ENCODE results near the gene CCSAP. TPM values are rescaled to one million over a fixed set of nuclear protein-coding genes. Genes with fewer than 3 reads are reported as not detected.

Gene CCSAP
- total RNA-seq, 4 donors from 2014 or later: 0.44 to 1.1 (median 0.81) TPM

DNA sequence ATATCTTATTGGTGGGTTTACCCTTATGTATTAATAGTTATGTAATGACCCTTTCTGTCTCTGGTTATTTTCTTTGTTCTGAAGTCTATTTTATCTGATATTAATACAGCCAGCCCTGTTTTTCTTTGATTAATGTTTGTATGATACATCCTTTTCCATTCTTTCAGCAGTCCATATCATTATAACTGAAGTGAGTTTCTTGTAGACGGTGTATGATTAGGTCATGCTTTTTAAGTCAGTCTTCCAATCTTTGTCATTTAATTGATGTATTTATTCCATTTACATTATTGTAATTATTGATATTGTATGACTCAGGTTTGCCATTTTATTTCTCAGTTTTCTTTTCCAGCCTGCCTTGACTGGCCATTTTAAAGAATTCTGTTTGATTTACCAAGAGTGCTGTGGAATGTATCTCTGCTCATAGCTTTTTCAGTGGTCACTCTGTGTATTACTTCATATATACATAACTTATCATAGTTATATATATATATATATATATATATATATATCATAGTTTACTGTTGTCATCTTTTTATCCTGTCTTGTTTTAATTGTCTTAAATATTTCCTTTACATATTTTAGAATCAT is 61.4 kb downstream of the CCSAP start:
- Histone ChIP-seq H3K9me3 (no peaks in the 10 kb centered on the region), H3K36me3 (no peaks in the 10 kb centered on the region), H3K4me1 (peaks cover 16 to 20% of the 10 kb centered on the region in 2 donors), H3K27me3 (no peaks in the 10 kb centered on the region), H3K4me3 (no peak overlapping the region), H3K27ac (no peak overlapping the region)
- ATAC-seq: no peak
- DNase-seq: no peak
- TF ChIP-seq, protein P1, sequence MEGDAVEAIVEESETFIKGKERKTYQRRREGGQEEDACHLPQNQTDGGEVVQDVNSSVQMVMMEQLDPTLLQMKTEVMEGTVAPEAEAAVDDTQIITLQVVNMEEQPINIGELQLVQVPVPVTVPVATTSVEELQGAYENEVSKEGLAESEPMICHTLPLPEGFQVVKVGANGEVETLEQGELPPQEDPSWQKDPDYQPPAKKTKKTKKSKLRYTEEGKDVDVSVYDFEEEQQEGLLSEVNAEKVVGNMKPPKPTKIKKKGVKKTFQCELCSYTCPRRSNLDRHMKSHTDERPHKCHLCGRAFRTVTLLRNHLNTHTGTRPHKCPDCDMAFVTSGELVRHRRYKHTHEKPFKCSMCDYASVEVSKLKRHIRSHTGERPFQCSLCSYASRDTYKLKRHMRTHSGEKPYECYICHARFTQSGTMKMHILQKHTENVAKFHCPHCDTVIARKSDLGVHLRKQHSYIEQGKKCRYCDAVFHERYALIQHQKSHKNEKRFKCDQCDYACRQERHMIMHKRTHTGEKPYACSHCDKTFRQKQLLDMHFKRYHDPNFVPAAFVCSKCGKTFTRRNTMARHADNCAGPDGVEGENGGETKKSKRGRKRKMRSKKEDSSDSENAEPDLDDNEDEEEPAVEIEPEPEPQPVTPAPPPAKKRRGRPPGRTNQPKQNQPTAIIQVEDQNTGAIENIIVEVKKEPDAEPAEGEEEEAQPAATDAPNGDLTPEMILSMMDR (IDR thresholded peaks at IDR 0.05 in 4 of 5, conservative IDR thresholded peaks at IDR 0.05 in 1 of 5): no peak
- TF ChIP-seq POLR2A (IDR thresholded peaks at IDR 0.05): no peak
- in situ Hi-C loops (cut with MboI; ENCODE audit: low sequenced_read_pairs in 4 of 4) (no loop called here), intact Hi-C loops (cut with DNase I; ENCODE audit: low total_unique reads) (no loop called here)

DNA sequence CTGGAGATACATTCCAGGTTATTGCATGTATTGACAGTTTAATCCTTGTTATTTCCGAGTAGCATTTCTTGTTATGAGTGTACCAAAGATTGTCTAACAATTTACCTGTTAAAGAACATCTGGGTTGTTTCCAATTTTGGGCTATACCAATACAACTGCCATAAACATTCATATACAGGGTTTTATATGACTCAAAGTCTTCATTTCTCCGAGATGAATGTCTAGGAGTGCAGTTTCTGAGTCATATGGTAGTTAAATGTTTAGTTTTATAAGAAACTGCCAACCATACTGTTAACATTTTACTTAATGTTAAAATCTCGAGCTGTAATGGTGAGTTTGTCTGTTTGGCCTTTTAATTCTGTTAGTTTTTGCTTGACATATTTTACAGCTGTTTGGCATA is 61.9 kb downstream of the CCSAP start:
- Histone ChIP-seq H3K36me3 (no peaks in the 10 kb centered on the region), H3K27ac (no peak overlapping the region), H3K27me3 (no peaks in the 10 kb centered on the region), H3K9me3 (no peaks in the 10 kb centered on the region), H3K4me1 (peaks cover 16 to 20% of the 10 kb centered on the region in 2 donors), H3K4me3 (no peak overlapping the region)
- ATAC-seq: no peak
- in situ Hi-C loops (cut with MboI; ENCODE audit: low sequenced_read_pairs in 4 of 4) (no loop called here), intact Hi-C loops (cut with DNase I; ENCODE audit: low total_unique reads) (no loop called here)
- no peak for DNase-seq
- no peak for TF ChIP-seq POLR2A (IDR thresholded peaks at IDR 0.05)
- TF ChIP-seq, protein P1 (IDR thresholded peaks at IDR 0.05 in 4 of 5, conservative IDR thresholded peaks at IDR 0.05 in 1 of 5): no peak

DNA sequence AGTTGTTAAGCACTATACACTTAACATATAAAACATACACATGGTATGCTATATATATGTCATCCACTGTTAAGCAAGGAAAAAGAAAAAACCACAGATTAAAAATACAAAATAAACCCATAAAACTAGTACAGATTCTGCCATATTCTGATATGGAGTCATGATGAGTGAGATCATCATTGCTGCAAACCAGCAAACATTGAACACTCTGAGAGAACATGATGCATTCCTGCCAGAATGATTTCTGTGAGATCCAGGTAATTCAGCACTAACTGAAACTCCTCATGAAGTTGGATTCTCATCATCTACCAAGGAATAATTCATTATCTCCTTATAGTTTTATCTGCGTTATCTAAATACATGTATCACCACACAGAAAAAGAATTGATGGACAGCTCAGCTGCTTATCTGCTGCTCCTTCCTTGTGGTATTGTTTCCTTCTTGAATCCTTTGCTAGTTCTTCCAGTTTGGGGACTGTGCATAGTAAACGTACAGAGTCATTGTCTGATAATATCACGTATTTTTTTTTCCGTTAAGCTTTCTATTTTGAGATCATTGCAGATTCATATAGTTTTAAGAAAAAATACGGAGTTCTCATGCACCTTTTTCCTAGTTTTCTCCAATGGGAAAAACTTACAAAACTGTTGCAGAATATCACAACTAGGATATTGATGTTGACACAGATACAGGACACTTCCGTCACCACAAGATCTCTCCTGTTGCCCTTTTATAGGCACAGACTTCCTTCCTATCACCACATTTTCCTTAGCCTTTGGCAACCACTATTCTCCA is 62.6 kb downstream of the CCSAP start:
- Histone ChIP-seq H3K27me3 (no peaks in the 10 kb centered on the region), H3K27ac (no peak overlapping the region), H3K4me1 (peaks cover 16 to 20% of the 10 kb centered on the region in 2 donors), H3K36me3 (no peaks in the 10 kb centered on the region), H3K9me3 (no peaks in the 10 kb centered on the region), H3K4me3 (no peak overlapping the region)
- DNase-seq (no peak), ATAC-seq (no peak)
- intact Hi-C loops (cut with DNase I; ENCODE audit: low total_unique reads) (no loop called here), in situ Hi-C loops (cut with MboI; ENCODE audit: low sequenced_read_pairs in 4 of 4) (no loop called here)
- TF ChIP-seq POLR2A (IDR thresholded peaks at IDR 0.05): no peak
- TF ChIP-seq, protein P1 (IDR thresholded peaks at IDR 0.05 in 4 of 5, conservative IDR thresholded peaks at IDR 0.05 in 1 of 5): no peak

DNA sequence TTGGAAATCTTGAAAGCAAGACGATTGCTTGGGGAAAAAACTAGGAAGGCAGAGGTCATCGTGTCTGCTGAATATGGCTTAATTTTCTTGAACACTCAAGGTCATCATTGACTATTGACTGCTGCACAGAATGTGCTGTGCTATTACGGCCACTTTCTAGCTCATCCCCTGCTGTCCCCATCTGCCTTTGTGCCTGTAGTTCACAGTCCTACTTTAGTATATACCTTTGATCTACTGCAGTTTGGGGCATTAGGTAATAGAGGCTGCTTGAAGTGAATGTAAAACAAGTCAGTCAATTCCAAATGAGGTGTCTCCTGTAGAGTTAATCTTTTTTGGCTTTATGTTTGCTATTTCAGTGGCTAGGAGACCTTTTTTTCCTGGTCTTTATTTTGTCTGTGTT is 63.6 kb downstream of the CCSAP start:
- Histone ChIP-seq H3K27ac (no peak overlapping the region), H3K9me3 (no peaks in the 10 kb centered on the region), H3K4me3 (no peak overlapping the region), H3K27me3 (no peaks in the 10 kb centered on the region), H3K36me3 (no peaks in the 10 kb centered on the region), H3K4me1 (peaks cover 16 to 30% of the 10 kb centered on the region in 2 donors)
- in situ Hi-C loops (cut with MboI; ENCODE audit: low sequenced_read_pairs in 4 of 4) (loop anchor here in 1 of 4 donors (10.0 kb wide), 1 partner anchor 66 kb away; the partner anchor contains the start of gene CCSAP), intact Hi-C loops (cut with DNase I; ENCODE audit: low total_unique reads) (no loop called here)
- no peak for DNase-seq
- no peak for TF ChIP-seq POLR2A (IDR thresholded peaks at IDR 0.05)
- TF ChIP-seq, protein P1 (IDR thresholded peaks at IDR 0.05 in 4 of 5, conservative IDR thresholded peaks at IDR 0.05 in 1 of 5): no peak
- ATAC-seq: no peak

All from gastrocnemius medialis (tissue), 4 donors.